HepG2 (cell line): ENCODE measurements around the gene CHST14. TPM values are rescaled to one million over a fixed set of nuclear protein-coding genes. Genes with fewer than 3 reads are reported as not detected.

Source experiments
- ATAC-seq: fragments of 200-7000 bp; cut with Tn5 transposase; 3 replicates; pipeline ENCODE4 v1.9.1; 2020; ENCODE audit warnings: mild to moderate bottlenecking, moderate library complexity
- BruUV-seq: library from RNA; stranded (reverse); fragments of 400-500 nt; replicated peaks from 2 replicates; lab custom pipeline; 2021; lab: Mats Ljungman, UMichigan
- CTCF ChIA-PET: fragments of 300-600 bp; formaldehyde crosslinking; extraction: SDS; loops from one replicate; lab custom pipeline; 2021; ENCODE audit warnings: low total read pairs, inconsistent platforms, low intra/inter-chr PET ratio; lab: Yijun Ruan, JAX
- POLR2A ChIA-PET: fragments of 350-600 bp; sonication (Branson Sonifier 250); formaldehyde crosslinking; loops from one replicate; lab custom pipeline; 2020; ENCODE audit warnings: antibody characterized with exemption, inconsistent platforms; lab: Yijun Ruan, JAX
- DNase-seq: peaks from one replicate; pipeline ENCODE4 v3.0.0-alpha.2; 2015; ENCODE audit warnings: low spot score
- FAIRE-seq: peaks from 3 replicates; lab custom pipeline; 2011; peaks lifted over from hg19 to GRCh38; lab: Jason Lieb, UNC
- H2AFZ ChIP-seq: one replicate; pipeline ENCODE4 v1.6.1; 2011; ENCODE audit warnings: low read length, inconsistent platforms
- H3K27ac ChIP-seq: fragments of 300-600 bp; 3 replicates; pipeline ENCODE4 v1.8.0; 2011; ENCODE audit warnings: mixed run types, mild to moderate bottlenecking, mixed read lengths, low read length, inconsistent platforms; ENCODE audit not compliant: insufficient read depth; ENCODE audit errors: extremely low read length
- H3K27me3 ChIP-seq, 2 experiments: fragments of 200-600 bp in 1 of 2; 2 replicates in 1 of 2; 3 replicates in 1 of 2; pipeline versions ENCODE4 v1.6.0 to v1.8.0; 2011; ENCODE audit warnings: low read length in 2 of 2, mild to moderate bottlenecking in 2 of 2, moderate library complexity in 2 of 2, inconsistent platforms in 1 of 2; ENCODE audit not compliant: insufficient read depth in 2 of 2, control insufficient read depth in 1 of 2
- H3K36me3 ChIP-seq, 2 experiments: fragments of 200-600 bp in 1 of 2; replicated peaks in 1 of 2; 2 replicates in 1 of 2; 3 replicates in 1 of 2; pipeline versions ENCODE4 v1.5.1 to v1.8.0; 2011; ENCODE audit warnings: low read length in 2 of 2, inconsistent platforms in 1 of 2; ENCODE audit not compliant: insufficient read depth in 2 of 2, control insufficient read depth in 1 of 2
- H3K4me1 ChIP-seq: 2 replicates; pipeline ENCODE4 v1.5.1; 2012; ENCODE audit warnings: low read length, inconsistent platforms; ENCODE audit not compliant: insufficient read depth
- H3K4me2 ChIP-seq: 2 replicates; pipeline ENCODE4 v1.6.0; 2011; ENCODE audit warnings: low read depth, low read length, inconsistent platforms
- H3K4me3 ChIP-seq, 3 experiments: fragments of 200-600 bp in 1 of 3; sonication (generic), shearing (Covaris generic) in 1 of 3; replicated peaks in 1 of 3; 2 replicates each; pipeline ENCODE4 v1.5.1; 2011 to 2016; ENCODE audit warnings: low read length in 3 of 3, inconsistent platforms in 2 of 3, low read depth in 2 of 3, mild to moderate bottlenecking in 2 of 3, control low read depth in 1 of 3, mixed read lengths in 1 of 3; ENCODE audit not compliant: insufficient read depth in 1 of 3
- H3K79me2 ChIP-seq: one replicate; pipeline ENCODE4 v1.6.1; 2011; ENCODE audit warnings: low read length, inconsistent platforms; ENCODE audit not compliant: insufficient read depth
- H3K9ac ChIP-seq: 2 replicates; pipeline ENCODE4 v1.6.0; 2011; ENCODE audit warnings: mild to moderate bottlenecking, low read depth, low read length, inconsistent platforms; ENCODE audit not compliant: insufficient read depth
- H3K9me3 ChIP-seq: 2 replicates; pipeline ENCODE4 v1.5.1; 2012; ENCODE audit warnings: mild to moderate bottlenecking, low read length
- H4K20me1 ChIP-seq: 2 replicates; pipeline ENCODE4 v1.6.0; 2011; ENCODE audit warnings: inconsistent platforms, mild to moderate bottlenecking, low read length, moderate library complexity; ENCODE audit not compliant: insufficient read depth
- ATF4 ChIP-seq, 2 experiments: fragments of 450-650 bp in 1 of 2; sonication (generic) in 1 of 2; formaldehyde crosslinking; IDR thresholded peaks; 2 replicates each; pipeline versions ENCODE4 v1.5.0 to v1.8.0; 2020 to 2022; ENCODE audit warnings: mild to moderate bottlenecking in 1 of 2, missing genetic modification reagents in 1 of 2
- BRCA1 ChIP-seq: sonication (generic); formaldehyde crosslinking; IDR thresholded peaks from 2 replicates; pipeline ENCODE4 v1.4.0; 2020; ENCODE audit warnings: missing genetic modification reagents
- FOXO1 ChIP-seq: sonication (generic); formaldehyde crosslinking; IDR thresholded peaks from 2 replicates; pipeline ENCODE4 v1.4.0; 2020; ENCODE audit warnings: missing genetic modification reagents
- RAD21 ChIP-seq: fragments of 450-650 bp; formaldehyde crosslinking; IDR thresholded peaks from 2 replicates; pipeline ENCODE4 v1.5.0; 2020; ENCODE audit warnings: mild to moderate bottlenecking
- RBM22 ChIP-seq: fragments of 200-400 bp; formaldehyde crosslinking; optimal IDR thresholded peaks from 2 replicates; pipeline ENCODE3; 2017; ENCODE audit warnings: mild to moderate bottlenecking, low read length, moderate library complexity
- REXO4 ChIP-seq: sonication (generic); formaldehyde crosslinking; IDR thresholded peaks from 2 replicates; pipeline ENCODE4 v1.8.0; 2022; ENCODE audit warnings: missing genetic modification reagents, mild to moderate bottlenecking, borderline replicate concordance
- RFXANK ChIP-seq: IDR thresholded peaks from 2 replicates; pipeline ENCODE4 v1.6.1; 2016
- ZBTB42 ChIP-seq: sonication (generic); formaldehyde crosslinking; IDR thresholded peaks from 2 replicates; pipeline ENCODE4 v1.5.0; 2020; ENCODE audit warnings: mild to moderate bottlenecking, missing genetic modification reagents
- ZBTB46 ChIP-seq: sonication (generic); formaldehyde crosslinking; IDR thresholded peaks from 2 replicates; pipeline ENCODE4 v1.4.0; 2020; ENCODE audit warnings: mild to moderate bottlenecking, missing genetic modification reagents, borderline replicate concordance
- ZNF263 ChIP-seq: sonication (generic); formaldehyde crosslinking; IDR thresholded peaks from 2 replicates; pipeline ENCODE4 v1.4.0; 2020; ENCODE audit warnings: missing genetic modification reagents
- ZNF615 ChIP-seq: sonication (generic); formaldehyde crosslinking; IDR thresholded peaks from 2 replicates; pipeline ENCODE4 v1.5.0; 2020; ENCODE audit warnings: mild to moderate bottlenecking, missing genetic modification reagents, borderline replicate concordance
- ZNF737 ChIP-seq: sonication (generic); formaldehyde crosslinking; IDR thresholded peaks from 2 replicates; pipeline ENCODE4 v1.5.0; 2020; ENCODE audit warnings: missing genetic modification reagents, mild to moderate bottlenecking, borderline replicate concordance
- WGBS: methylation state at CpG from one replicate; pipeline ENCODE4 v1.1.6; 2017; ENCODE audit warnings: low lambda C conversion rate; 5-methylcytosine and 5-hydroxymethylcytosine counted together
- in situ Hi-C: cut with HindIII; loops from 2 replicates; pipeline ENCODE4 v1.10.0; 2017; ENCODE audit warnings: low pct_unique_long_range_greater_than_20kb; ENCODE audit not compliant: extremely low pct_ligation_motif_present
- intact Hi-C: fragments of 100-400 bp; cut with micrococcal nuclease; formaldehyde crosslinking; loops from one replicate; pipeline ENCODE4 v1.10.0; 2022; ENCODE audit not compliant: unreplicated experiment
- polyA plus RNA-seq, 8 experiments: library from polyadenylated mRNA; depleted of rRNA in 3 of 8; stranded (reverse) in 7 of 8; unstranded in 1 of 8; fragments of >200 nt; fragmentation: Illumina TruSeq in 4 of 8; extraction: Trizol in 4 of 8; gene quantifications; 2 replicates each; pipeline versions ENCODE4 v1.2.1 to v1.2.3, GENCODE V29; 2011 to 2016; ENCODE audit warnings: low read depth in 4 of 8, missing spikeins in 1 of 8, mixed read lengths in 1 of 8; ENCODE audit not compliant: insufficient read depth in 1 of 8
- total RNA-seq, 5 experiments: library from RNA; depleted of rRNA; stranded (reverse); fragments of >200 nt; fragmentation: Illumina TruSeq; extraction: Trizol; gene quantifications; 2 replicates each; pipeline ENCODE4 v1.2.3, GENCODE V29; 2016; ENCODE audit warnings: low read depth in 1 of 5
- TF ChIP-seq, protein P1 (sequence below): sonication (generic); IDR thresholded peaks from 2 replicates; pipeline ENCODE4 v1.6.1; 2016; ENCODE audit warnings: low read depth, borderline replicate concordance

The CHST14 gene
- total and polyA plus RNA-seq, 2 of the 13 experiments (the other 11 are each of a cell fraction or from before 2014, with no cell fraction given), result 8.9 to 12.4 TPM

- no peak for DNase-seq
- ChIA-PET POLR2A (no interaction called here), CTCF (no interaction called here)
- intact Hi-C loops, result no loop called here
- no peak for TF ChIP-seq RBM22
- TF ChIP-seq BRCA1 (CRISPR knock-in tag), result no peak
- no peak for TF ChIP-seq ZBTB46 (CRISPR knock-in tag)
- TF ChIP-seq RFXANK (CRISPR knock-in tag), result no peak
- TF ChIP-seq ZNF615 (CRISPR knock-in tag), result no peak
- TF ChIP-seq ATF4 (CRISPR knock-in tag; IDR thresholded peaks at IDR 0.05), result no peak
- no peak for TF ChIP-seq ZNF737
- TF ChIP-seq FOXO1 (CRISPR knock-in tag), result no peak
- no peak for TF ChIP-seq ZBTB42 (CRISPR knock-in tag)
- TF ChIP-seq ZNF263 (CRISPR knock-in tag), result no peak
- TF ChIP-seq, protein P1, sequence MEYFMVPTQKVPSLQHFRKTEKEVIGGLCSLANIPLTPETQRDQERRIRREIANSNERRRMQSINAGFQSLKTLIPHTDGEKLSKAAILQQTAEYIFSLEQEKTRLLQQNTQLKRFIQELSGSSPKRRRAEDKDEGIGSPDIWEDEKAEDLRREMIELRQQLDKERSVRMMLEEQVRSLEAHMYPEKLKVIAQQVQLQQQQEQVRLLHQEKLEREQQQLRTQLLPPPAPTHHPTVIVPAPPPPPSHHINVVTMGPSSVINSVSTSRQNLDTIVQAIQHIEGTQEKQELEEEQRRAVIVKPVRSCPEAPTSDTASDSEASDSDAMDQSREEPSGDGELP, result no peak
- no peak for TF ChIP-seq RAD21
- TF ChIP-seq REXO4 (CRISPR knock-in tag), result no peak
- peaks cover 17 to 32% of the 10 kb centered on the region in 2 experiments; a peak in 4 of 5 replicates for H3K36me3 ChIP-seq
- peaks cover 11% of the 10 kb centered on the region for H3K4me1 ChIP-seq
- no peaks in the 10 kb centered on the region for H4K20me1 ChIP-seq
- BruUV-seq, result no TSS peak
- H3K27ac ChIP-seq, result no peak overlapping the region
- H2AFZ ChIP-seq, result no peak overlapping the region
- no peaks in the 10 kb centered on the region for H3K27me3 ChIP-seq
- H3K4me3 ChIP-seq, result no peak overlapping the region
- H3K9me3 ChIP-seq, result no peaks in the 10 kb centered on the region
- no peak for ATAC-seq
- H3K79me2 ChIP-seq, result no peaks in the 10 kb centered on the region
- WGBS, result 98% methylated on average over 8 of the region's 10 CpGs
- in situ Hi-C loops, result no loop called here
- no peak overlapping the region for H3K4me2 ChIP-seq
- no peak for FAIRE-seq
- H3K9ac ChIP-seq, result no peak overlapping the region
Measured at GRCh38 chr15:40465939-40466338, 4.8 kb upstream of the CHST14 start.
